ENCODE results near the gene SIGLEC14.

DNA sequence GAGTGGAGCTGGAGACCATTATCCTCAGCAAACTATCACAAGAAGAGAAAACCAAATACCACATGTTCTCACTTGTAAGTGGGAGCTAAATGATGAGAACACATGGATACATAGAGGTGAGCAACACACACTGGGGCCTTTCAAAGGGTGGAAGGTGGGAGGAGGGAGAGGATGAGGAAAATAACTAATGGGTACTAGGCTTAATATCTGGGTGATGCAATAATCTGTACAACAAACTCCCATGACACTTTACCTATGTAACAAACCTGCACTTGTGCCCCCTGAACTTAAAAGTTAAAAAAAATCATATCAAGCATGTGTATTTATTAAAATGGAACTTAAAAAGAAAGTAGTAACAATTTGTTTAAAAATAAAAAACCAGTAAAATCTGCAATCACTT, 5.0 kb downstream of the SIGLEC14 start:
- TF ChIP-seq, protein P1, sequence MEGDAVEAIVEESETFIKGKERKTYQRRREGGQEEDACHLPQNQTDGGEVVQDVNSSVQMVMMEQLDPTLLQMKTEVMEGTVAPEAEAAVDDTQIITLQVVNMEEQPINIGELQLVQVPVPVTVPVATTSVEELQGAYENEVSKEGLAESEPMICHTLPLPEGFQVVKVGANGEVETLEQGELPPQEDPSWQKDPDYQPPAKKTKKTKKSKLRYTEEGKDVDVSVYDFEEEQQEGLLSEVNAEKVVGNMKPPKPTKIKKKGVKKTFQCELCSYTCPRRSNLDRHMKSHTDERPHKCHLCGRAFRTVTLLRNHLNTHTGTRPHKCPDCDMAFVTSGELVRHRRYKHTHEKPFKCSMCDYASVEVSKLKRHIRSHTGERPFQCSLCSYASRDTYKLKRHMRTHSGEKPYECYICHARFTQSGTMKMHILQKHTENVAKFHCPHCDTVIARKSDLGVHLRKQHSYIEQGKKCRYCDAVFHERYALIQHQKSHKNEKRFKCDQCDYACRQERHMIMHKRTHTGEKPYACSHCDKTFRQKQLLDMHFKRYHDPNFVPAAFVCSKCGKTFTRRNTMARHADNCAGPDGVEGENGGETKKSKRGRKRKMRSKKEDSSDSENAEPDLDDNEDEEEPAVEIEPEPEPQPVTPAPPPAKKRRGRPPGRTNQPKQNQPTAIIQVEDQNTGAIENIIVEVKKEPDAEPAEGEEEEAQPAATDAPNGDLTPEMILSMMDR (IDR thresholded peaks at IDR 0.05): no peak
- no peak for TF ChIP-seq POLR2A (IDR thresholded peaks at IDR 0.05)

All from body of pancreas (tissue), 4 donors.